GM19463 (cell line): ENCODE results near the gene PTGES2.

Source experiments
- ATAC-seq: cut with Tn5 transposase; IDR thresholded peaks from one replicate; pipeline ENCODE4 v1.9.1; 2021; ENCODE audit warnings: mild to moderate bottlenecking, moderate library complexity; ENCODE audit not compliant: unreplicated experiment

Gene PTGES2

GRCh38 chr9:128106181-128106939 is 21.2 kb downstream of the PTGES2 start:
- ATAC-seq, result no peak

DNA sequence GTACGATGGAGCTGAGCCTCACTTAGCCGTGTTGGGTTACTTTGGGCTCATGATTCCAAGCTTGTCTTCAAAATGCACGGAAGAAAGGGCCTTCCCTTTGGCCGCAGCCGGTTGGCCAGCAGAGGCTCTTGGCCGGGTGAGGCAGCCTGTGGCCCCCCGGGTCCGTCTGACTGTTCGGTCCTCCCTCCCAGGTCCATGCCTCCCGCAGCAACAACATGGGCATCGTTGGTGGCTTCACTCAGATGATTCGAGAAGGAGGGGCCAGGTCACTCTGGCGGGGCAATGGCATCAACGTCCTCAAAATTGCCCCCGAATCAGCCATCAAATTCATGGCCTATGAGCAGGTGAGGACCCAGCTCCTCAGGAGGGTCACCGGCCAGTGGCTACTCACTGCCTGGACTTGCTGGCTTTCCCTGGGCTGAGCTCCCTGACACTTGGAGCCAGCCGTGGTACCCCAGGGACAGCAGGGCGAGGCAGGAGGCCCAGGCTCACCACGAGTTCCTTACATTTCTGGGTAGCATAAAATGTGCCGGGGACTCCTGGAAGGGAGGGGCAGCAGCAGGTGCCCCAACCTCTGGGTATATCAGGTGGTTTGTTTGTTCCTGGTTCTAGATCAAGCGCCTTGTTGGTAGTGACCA is 21.9 kb downstream of the PTGES2 start:
- ATAC-seq, result no peak

- ATAC-seq, result no peak
Observed at GRCh38 chr9:128104171-128104618, 23.3 kb downstream of the PTGES2 start.

- no peak for ATAC-seq
Observed at GRCh38 chr9:128103589-128103962, 24.0 kb downstream of the PTGES2 start.

- ATAC-seq, result no peak
Observed at GRCh38 chr9:128102861-128103588, 24.5 kb downstream of the PTGES2 start.

- ATAC-seq, result no peak
Observed at GRCh38 chr9:128102196-128102595, 25.3 kb downstream of the PTGES2 start.

- no peak for ATAC-seq
Observed at GRCh38 chr9:128101690-128102089, 25.8 kb downstream of the PTGES2 start.

DNA sequence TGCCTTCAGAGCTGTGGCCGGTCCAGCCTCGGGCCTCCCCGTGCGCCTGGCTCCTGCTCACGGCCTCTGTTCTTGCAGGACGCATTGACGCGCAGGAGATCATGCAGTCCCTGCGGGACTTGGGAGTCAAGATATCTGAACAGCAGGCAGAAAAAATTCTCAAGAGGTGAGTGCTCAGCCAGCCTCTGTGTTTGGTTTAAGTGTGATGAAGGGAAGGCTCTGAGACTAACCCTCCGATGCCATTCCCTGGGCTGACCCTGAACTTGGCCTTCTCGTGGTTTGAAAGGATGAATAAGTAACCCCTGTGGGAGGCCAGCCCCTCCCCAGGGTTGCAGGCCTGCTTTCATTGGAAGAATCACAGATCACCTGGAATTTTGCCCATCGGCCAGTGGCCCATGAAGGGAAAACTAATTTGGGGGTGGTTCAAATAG is 26.3 kb downstream of the PTGES2 start:
- ATAC-seq, result no peak

DNA sequence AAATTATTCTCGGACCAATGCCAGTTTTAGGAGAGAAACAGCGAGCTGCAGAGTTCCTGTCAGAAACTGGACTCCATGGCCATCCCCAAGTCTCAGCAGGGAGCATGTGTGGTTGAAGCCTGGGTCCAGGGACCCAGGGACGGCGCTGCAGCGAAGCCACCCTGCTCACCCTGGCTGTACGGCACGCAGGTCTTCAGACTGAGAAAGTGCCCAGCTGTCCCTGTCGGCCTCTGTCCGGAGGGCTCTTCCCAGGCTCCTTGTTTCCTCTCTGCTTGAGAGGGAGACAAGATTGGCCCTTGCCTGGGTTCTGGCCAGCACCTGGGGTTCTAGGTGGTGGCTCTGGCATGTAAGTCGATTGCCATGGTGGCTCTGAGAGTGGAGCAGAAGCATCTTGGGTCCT is 26.9 kb downstream of the PTGES2 start:
- no peak for ATAC-seq

DNA sequence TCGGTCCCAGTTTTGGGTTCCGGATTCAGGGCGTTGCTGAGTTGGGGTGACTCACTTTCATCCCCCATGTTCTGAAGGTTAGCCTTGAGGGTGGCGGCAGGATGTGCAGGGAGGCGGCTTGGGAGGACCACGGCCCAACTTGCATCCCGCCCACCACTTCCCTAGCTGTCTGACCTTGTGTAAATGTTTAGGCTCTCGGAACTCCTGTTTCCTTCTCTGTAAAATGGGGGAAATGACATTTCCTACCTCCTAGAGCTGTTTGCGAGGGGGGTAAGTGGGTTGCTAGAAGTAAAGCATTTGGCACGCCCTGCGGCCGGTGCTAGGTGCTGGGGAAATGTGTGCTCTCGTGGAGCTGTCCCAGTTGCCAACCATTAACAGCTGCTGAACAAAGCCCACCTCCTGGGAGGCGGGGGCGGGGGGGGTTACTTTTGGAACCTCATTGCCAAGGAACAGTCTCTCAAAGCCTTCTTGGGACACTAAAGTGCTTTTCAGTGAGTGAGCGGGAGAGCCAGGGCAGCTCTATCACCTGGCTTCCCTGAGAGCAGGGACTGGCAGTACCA is 27.5 kb downstream of the PTGES2 start:
- no peak for ATAC-seq

DNA sequence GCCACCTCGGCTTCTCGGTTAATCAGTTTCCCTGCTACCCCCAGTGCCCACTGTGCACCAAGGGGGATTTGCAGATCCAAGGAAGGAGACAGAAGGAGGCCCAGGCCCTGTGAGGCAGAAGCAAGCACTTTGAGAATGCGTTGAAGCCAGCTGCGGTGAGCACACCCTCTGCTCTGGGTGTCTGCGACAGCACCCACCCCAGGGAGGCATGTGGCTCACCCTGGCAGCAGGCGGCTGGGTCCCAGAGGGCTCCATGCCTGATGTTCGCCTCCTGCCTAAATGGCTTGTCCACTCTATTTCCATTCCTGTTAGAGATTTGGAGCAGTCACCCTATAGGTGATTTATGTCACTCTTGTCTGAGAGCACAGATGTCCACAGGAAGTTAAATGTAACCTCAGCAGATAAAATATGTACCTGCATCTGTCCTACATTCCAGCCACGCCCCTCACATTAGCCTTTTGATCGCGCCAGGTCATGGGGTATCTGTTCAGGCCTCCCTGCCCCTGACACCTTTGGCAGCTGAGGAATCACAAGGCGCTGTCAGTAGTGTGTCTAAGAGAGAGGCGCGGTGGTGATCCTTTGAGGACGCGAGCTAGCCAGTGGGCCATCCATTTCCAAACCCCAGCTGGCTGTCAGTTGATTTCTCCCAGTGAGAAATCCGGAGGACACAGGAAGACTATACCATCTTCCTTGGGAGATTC is 28.1 kb downstream of the PTGES2 start:
- no peak for ATAC-seq

DNA sequence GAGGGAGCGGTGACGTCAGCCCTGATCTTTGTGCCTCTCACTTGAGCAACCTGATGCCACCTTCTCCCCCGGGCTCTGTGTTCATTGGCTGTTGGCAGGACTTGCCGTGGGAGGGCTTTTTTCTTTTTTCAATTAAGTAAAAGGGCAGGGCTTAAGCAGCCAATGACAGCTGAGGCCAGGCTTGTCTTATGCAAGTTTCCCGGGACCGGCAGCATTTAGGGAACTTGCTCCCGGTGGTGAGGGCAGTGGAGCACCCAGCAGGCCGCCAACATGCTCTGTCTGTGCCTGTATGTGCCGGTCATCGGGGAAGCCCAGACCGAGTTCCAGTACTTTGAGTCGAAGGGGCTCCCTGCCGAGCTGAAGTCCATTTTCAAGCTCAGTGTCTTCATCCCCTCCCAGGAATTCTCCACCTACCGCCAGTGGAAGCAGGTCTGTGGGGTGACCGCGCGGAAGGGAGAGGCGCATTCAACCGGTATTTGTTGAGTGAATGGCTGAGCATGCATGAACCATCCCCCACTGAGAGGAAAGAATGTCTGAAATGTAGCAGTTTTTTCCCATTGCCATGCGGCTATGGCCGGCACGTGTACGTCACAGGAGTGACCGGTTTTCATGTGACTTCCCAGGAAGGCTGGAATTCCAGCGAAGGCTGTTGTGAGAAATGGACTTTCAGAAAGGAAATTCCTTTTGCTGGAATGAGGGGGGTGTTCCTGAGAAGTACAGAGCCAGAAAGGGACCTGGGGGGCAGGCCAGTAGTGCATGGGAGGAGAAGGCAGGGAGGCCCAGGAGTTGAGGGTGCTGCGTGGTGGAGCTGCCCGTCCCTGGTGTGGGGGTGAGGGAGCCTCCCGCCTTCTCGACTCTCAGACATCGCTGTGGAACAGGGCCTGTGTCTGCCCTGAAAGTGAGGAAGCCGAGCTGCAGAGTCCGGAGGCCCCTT is 29.0 kb downstream of the PTGES2 start:
- ATAC-seq, result no peak

GRCh38 chr9:128097543-128098296 is 29.8 kb downstream of the PTGES2 start:
- no peak for ATAC-seq

DNA sequence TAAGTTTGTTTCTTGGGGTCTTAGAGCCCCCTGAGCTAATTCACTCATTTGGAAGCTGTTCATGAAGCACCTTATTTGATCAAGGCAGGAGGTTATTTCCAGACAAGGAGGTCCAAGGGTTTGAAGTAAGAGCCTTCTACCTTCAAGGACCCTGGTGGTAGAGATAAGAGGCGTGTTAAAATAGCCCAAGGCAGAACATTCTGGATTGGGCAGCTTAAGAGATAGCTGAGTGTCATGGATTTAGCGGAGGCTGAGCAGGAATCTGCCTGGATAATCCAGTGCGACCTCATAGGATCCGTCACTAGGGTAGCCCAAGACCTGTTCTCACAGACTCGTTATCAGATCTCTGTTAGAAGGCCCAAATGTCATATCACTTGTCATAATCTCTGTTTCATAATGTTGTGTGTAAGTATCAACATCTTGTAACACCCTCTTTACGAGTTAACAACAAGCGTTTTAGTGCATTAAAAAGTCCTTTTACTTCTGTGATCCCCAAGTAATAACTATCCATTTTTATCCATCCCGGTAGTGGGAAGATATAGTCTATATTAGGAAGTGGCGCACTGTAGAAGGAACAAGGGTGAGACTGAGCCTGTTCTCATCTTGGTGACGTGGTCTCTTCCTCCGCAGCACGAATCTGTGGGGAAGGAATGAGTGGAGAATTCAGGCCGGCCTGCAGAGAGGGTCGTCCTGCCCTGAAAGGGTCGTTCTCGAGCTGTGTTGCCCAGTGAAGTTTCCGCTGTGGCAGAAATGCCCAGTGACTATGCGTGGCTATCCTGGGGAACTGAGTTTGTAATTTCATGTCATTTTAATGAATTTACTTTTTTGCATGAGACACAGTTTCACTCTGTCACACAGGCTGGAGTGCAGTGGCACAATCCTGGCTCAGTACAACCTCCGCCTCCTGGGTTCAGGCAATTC is 30.7 kb downstream of the PTGES2 start:
- no peak for ATAC-seq

DNA sequence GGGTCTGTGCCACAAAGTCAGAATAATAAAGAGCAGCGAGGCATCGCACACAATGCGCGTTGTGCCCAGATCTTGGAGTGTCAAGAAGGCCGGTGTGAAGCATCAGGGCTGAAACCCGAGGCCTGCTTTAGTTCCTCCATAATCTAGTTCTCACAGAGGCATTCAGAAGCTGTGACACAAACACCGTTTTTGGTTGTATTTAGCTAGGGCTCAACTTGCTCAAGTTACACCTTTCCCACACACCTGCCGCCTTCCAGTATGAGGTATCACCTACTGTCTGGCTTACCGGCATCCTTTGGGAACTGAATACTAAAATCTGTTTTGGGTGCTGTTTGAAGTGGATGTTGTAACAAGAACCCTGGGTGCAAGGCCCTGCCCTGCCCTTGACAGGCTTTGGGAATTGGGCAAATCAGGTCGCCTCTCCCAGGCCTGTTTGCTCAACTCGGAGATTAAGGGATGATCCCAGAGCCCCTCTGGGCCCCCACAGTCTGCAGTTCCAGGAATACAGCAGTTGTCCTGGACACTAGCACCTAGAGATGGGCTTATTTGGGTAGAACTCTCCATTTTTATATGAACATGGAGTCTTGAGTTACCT is 32.5 kb downstream of the PTGES2 start:
- no peak for ATAC-seq

DNA sequence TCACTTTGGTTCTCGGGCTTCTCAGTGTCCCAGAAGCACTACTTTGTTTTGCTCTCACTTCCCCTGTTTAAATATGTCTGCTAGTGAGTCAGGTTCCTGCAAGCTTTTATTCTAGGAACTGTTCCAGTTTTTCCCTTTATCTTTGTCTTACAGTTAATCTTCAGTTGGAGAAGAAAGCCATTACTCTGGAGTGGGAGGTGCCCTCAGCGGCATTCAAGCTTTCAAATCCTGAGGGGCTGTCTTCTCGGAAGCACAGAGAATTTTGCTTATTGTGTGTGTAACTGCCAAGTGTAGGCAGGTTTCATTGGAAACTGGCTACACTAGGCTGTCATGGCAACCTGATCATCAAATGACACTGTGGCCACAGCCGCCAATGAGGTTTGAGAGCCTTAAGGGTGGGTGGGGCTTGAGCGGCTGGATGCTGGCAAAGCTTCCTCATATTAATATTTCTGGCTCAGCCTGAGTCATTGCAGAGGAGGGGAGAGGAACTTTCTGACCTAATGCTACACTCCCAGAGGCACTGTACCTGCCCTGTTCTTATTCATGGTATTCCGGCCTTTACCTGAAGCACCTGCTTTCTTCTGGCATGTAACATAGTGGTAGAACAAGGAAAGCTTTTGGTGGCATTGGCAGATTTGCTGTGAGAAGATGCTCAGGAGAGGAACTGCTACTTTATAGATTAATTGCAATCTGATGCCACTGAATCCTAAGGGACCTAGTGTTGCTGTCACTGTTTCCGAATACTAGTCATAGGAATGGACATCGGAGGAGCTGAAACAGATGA is 33.2 kb downstream of the PTGES2 start:
- peak; percentile 98 for ATAC-seq

DNA sequence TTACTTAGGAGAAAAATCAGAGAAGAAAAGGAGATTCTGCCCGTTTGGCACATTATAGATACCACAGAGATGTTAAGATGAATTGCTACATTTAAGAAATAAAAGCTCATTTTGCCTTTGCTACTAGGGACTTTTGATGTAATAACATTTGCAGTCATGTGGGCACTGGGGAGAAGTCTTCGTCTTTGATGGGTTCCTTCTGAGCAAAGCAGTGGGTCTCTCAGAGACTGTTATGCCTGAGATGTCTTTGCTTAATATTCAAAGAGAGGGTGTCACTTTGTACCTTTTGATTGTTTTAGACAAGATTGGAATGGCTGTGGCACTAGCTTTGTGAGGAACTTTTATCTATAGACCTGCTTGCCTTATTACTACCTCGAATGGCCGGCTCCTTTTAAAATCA is 34.5 kb downstream of the PTGES2 start:
- ATAC-seq, result no peak
